Lower leg skin (tissue), 4 donors: ENCODE data around the gene CTTN. TPM values are rescaled to one million over a fixed set of nuclear protein-coding genes. Genes with fewer than 3 reads are reported as not detected.
"Not testable (repeated sequence)": the region's sequence is repeated elsewhere in the genome, so short reads cannot be mapped to it uniquely, and the experiment has no call there.

Experiments used
- DNase-seq, 2 donors: peaks; one replicate each; pipeline ENCODE4 v3.0.0-alpha.2; 2019; ENCODE audit warnings: low spot score in 2 of 2
- H3K4me3 ChIP-seq: fragments of 200-600 bp; sonication (generic); 2 replicates; pipeline ENCODE4 v1.5.1; 2017; ENCODE audit warnings: mild to moderate bottlenecking, low read depth; ENCODE audit not compliant: poor library complexity, severe bottlenecking
- CTCF ChIP-seq, 3 donors: fragments of 450-650 bp; IDR thresholded peaks; one replicate each; pipeline ENCODE4 v1.5.1; 2016; ENCODE audit warnings: antibody characterized with exemption in 3 of 3, mild to moderate bottlenecking in 3 of 3, moderate library complexity in 2 of 3
- POLR2A ChIP-seq, 2 donors: fragments of 450-650 bp; IDR thresholded peaks; one replicate each; pipeline ENCODE4 v1.6.1; 2016 to 2017; ENCODE audit warnings: antibody characterized with exemption in 2 of 2, mild to moderate bottlenecking in 1 of 2, moderate library complexity in 1 of 2
- WGBS, 2 donors: methylation state at CpG; one replicate each; pipeline ENCODE4 v1.1.5; 2018; 5-methylcytosine and 5-hydroxymethylcytosine counted together
- intact Hi-C: fragments of 100-400 bp; cut with DNase I; formaldehyde crosslinking; loops from one replicate; pipeline ENCODE4 v1.15.0; 2023; ENCODE audit warnings: low total_unique reads
- total RNA-seq, 4 donors: library from RNA; depleted of rRNA; stranded (reverse); fragments of >200 nt; gene quantifications; one replicate each; pipeline ENCODE4 v1.1.0, GENCODE V29; 2016

The CTTN gene
- total RNA-seq, 4 donors from 2014 or later = 251 to 343 (median 288) TPM

GRCh38 chr11:70402016-70402415 lies 3.7 kb downstream of the CTTN start:
- WGBS, 2 donors = 85 to 90% methylated on average over 10 of the region's 10 CpGs
- TF ChIP-seq CTCF (IDR thresholded peaks at IDR 0.05) (no peak), POLR2A (IDR thresholded peaks at IDR 0.05) (no peak)
- no peak overlapping the region for H3K4me3 ChIP-seq
- DNase-seq = no peak
- intact Hi-C loops = no loop called here

- WGBS, 2 donors = 0 to 44% methylated on average over 1 of the region's 1 CpG
- intact Hi-C loops = no loop called here
- TF ChIP-seq POLR2A (IDR thresholded peaks at IDR 0.05) (no peak), CTCF (IDR thresholded peaks at IDR 0.05) (no peak)
- H3K4me3 ChIP-seq = no peak overlapping the region
- DNase-seq = no peak
Measured at GRCh38 chr11:70402685-70403084, 4.4 kb downstream of the CTTN start.

DNA sequence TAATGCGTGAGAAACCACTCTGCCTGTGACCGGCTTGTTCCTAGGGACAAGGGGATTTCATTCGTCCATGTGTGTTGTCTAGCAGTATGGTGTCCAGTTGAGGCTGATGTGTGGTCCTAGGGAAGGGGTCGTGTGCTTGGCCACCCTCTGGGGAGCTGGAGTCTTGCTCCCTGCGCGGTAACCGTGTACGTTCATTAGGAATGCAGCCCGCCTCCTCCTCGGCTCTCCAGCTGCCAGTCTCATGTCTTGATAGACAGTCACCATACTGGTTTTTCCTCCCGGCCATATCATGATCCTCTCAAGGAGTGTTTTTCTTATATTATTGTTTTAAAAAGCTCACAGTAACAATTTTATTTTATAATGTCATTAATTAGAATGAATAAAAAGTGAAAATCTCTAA lies 5.9 kb downstream of the CTTN start:
- TF ChIP-seq POLR2A (IDR thresholded peaks at IDR 0.05) (no peak), CTCF (IDR thresholded peaks at IDR 0.05) (no peak)
- intact Hi-C loops = no loop called here
- H3K4me3 ChIP-seq = no peak overlapping the region
- 87 to 88% methylated on average over 11 of the region's 11 CpGs for whole genome bisulfite sequencing, 2 donors
- no peak for DNase-seq

DNA sequence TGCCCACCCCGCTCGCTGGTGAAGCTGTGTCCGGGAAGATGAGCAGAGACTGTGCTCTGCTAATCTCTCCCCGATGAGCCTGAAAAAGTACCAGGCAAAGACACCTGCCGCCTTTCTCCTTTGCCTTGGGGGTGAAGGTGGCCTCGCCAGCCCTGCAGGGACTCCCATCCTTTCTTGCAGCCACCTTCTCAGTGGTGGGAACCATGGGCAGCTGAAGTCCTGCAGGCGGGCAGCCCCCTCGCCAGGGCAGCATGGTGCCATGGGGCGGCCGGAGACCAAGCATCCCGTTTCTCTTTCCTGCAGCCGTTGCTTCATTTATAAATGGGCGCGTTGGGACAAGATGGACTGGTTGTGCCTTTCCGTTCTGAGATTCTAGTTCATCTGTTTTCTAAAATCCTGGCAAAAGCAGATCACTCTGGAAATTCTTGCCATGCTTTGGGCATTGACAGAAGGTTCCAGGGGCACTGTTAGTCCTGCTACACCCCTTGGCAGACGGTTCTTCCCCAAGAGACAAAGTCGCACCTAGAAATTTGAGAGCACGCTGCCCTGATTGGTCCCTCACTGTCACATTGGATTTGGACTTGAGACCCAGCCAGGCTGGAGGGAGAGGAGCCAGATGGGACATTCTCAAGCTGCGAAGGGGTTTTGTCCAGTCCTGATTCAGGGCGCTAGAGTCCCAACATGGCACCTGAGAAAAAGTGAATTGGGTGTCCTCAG lies 7.5 kb downstream of the CTTN start:
- WGBS, 2 donors = 87 to 89% methylated on average over 20 of the region's 20 CpGs
- H3K4me3 ChIP-seq = no peak overlapping the region
- no peak for DNase-seq
- intact Hi-C loops = no loop called here
- TF ChIP-seq POLR2A (IDR thresholded peaks at IDR 0.05) (no peak), CTCF (IDR thresholded peaks at IDR 0.05) (no peak)

DNA sequence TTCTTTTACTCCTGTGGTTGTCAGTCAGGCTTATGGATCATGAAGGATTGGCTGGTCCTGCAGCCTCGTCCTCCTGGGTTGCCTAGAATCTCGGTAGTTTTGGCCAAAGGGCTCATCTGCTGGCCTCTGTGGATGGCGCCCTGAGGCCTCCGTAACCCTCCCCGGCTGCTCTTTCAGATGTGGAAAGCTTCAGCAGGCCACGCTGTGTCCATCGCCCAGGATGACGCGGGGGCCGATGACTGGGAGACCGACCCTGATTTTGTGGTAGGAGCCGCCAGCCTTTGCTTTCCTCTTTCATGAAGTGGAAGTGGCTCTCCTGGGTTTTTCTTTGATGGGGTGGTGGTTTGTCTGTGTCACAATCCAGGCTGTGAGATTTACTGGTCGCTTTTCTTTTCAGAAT lies 8.8 kb downstream of the CTTN start:
- WGBS, 2 donors = 81 to 95% methylated on average over 13 of the region's 13 CpGs
- no peak for DNase-seq
- intact Hi-C loops = no loop called here
- no peak overlapping the region for H3K4me3 ChIP-seq
- TF ChIP-seq POLR2A (IDR thresholded peaks at IDR 0.05) (no peak), CTCF (IDR thresholded peaks at IDR 0.05) (no peak)

DNA sequence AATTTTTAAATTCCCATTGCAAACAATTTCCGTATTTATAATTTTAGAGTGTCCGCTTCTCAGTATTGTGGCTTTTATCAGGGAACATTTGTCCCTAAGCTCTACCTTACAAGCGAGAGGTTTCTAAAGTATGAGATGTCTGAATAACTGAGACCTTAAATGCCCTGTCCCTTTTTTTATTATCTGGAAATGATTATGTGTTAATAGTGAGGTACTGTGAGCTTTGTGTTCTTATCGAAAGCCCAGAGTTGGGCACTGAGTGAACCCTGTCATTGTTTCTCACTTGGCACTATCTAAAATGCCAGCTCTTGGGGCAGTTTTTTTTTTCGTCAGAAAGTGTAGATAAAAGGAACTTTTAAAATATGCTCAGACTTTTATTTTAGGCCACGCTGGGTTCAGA lies 9.5 kb downstream of the CTTN start:
- WGBS, 2 donors = 95% methylated on average over 6 of the region's 6 CpGs
- TF ChIP-seq CTCF (IDR thresholded peaks at IDR 0.05) (no peak), POLR2A (IDR thresholded peaks at IDR 0.05) (no peak)
- DNase-seq = no peak
- intact Hi-C loops = no loop called here
- no peak overlapping the region for H3K4me3 ChIP-seq

GRCh38 chr11:70408326-70408725 lies 10.0 kb downstream of the CTTN start:
- 98% methylated on average over 4 of the region's 4 CpGs for WGBS, 2 donors
- DNase-seq, H3K4me3 ChIP-seq, intact Hi-C loops: not testable (repeated sequence)
